HepG2 (cell line): Measurements from ENCODE around the gene FGF19. TPM values are rescaled to one million over a fixed set of nuclear protein-coding genes. Genes with fewer than 3 reads are reported as not detected.

ENCODE experiments used
- CC2D1A ChIP-seq: sonication (generic); formaldehyde crosslinking; IDR thresholded peaks from 2 replicates; pipeline ENCODE4 v1.8.1; 2023; ENCODE audit warnings: mild to moderate bottlenecking, missing genetic modification reagents
- ELF4 ChIP-seq: sonication (generic); formaldehyde crosslinking; IDR thresholded peaks from 2 replicates; pipeline ENCODE4 v1.5.0; 2020; ENCODE audit warnings: missing genetic modification reagents, mild to moderate bottlenecking, moderate library complexity, borderline replicate concordance
- FOXP1 ChIP-seq, 2 experiments: fragments of 450-650 bp in 1 of 2; IDR thresholded peaks; 2 replicates each; pipeline ENCODE4 v1.6.1; 2017 to 2018; ENCODE audit warnings: antibody characterized with exemption in 1 of 2
- GFI1 ChIP-seq: sonication (generic); formaldehyde crosslinking; IDR thresholded peaks from 2 replicates; pipeline ENCODE4 v1.5.0; 2020; ENCODE audit warnings: missing genetic modification reagents, mild to moderate bottlenecking, borderline replicate concordance
- HOXA3 ChIP-seq: sonication (generic); formaldehyde crosslinking; IDR thresholded peaks from 2 replicates; pipeline ENCODE4 v1.5.0; 2020; ENCODE audit warnings: missing genetic modification reagents
- KDM4B ChIP-seq: sonication (generic); formaldehyde crosslinking; IDR thresholded peaks from 2 replicates; pipeline ENCODE4 v1.4.0; 2020; ENCODE audit warnings: missing genetic modification reagents
- PAWR ChIP-seq: sonication (generic); formaldehyde crosslinking; IDR thresholded peaks from 2 replicates; pipeline ENCODE4 v1.4.0; 2020; ENCODE audit warnings: missing genetic modification reagents, mild to moderate bottlenecking, borderline replicate concordance
- RCOR2 ChIP-seq: IDR thresholded peaks from 2 replicates; pipeline ENCODE4 v1.6.1; 2016; ENCODE audit warnings: missing biosample characterization, missing genetic modification reagents
- RFXANK ChIP-seq: IDR thresholded peaks from 2 replicates; pipeline ENCODE4 v1.6.1; 2016
- RXRA ChIP-seq: sonication (generic); formaldehyde crosslinking; IDR thresholded peaks from 2 replicates; pipeline ENCODE4 v1.5.1; 2020; ENCODE audit warnings: missing genetic modification reagents
- SMYD3 ChIP-seq: sonication (generic); formaldehyde crosslinking; IDR thresholded peaks from 2 replicates; pipeline ENCODE4 v1.8.1; 2023; ENCODE audit warnings: mild to moderate bottlenecking, missing genetic modification reagents
- SSRP1 ChIP-seq: IDR thresholded peaks from 2 replicates; pipeline ENCODE4 v1.6.1; 2016; ENCODE audit warnings: control low read depth
- TRAFD1 ChIP-seq: sonication (generic); formaldehyde crosslinking; IDR thresholded peaks from 2 replicates; pipeline ENCODE4 v1.5.1; 2020; ENCODE audit warnings: missing genetic modification reagents, mild to moderate bottlenecking, borderline replicate concordance
- ZFP36L2 ChIP-seq: sonication (generic); formaldehyde crosslinking; IDR thresholded peaks from 2 replicates; pipeline ENCODE4 v1.4.0; 2020; ENCODE audit warnings: missing genetic modification reagents
- ZFP90 ChIP-seq: sonication (generic); formaldehyde crosslinking; IDR thresholded peaks from 2 replicates; pipeline ENCODE4 v1.8.0; 2022; ENCODE audit warnings: missing genetic modification reagents, mild to moderate bottlenecking, inconsistent platforms, borderline replicate concordance
- ZMYM3 ChIP-seq: sonication (generic); formaldehyde crosslinking; IDR thresholded peaks from 2 replicates; pipeline ENCODE4 v1.5.1; 2020; ENCODE audit warnings: mild to moderate bottlenecking, missing genetic modification reagents
- ZNF121 ChIP-seq: sonication (generic); formaldehyde crosslinking; IDR thresholded peaks from 2 replicates; pipeline ENCODE4 v1.5.0; 2020; ENCODE audit warnings: mild to moderate bottlenecking, missing genetic modification reagents
- ZNF414 ChIP-seq: sonication (generic); formaldehyde crosslinking; IDR thresholded peaks from 2 replicates; pipeline ENCODE4 v1.5.0; 2020; ENCODE audit warnings: missing genetic modification reagents
- ZNF446 ChIP-seq: sonication (generic); formaldehyde crosslinking; IDR thresholded peaks from 2 replicates; pipeline ENCODE4 v1.5.0; 2020; ENCODE audit warnings: mild to moderate bottlenecking, missing genetic modification reagents
- ZNF451 ChIP-seq: sonication (generic); formaldehyde crosslinking; IDR thresholded peaks from 2 replicates; pipeline ENCODE4 v1.5.0; 2020; ENCODE audit warnings: mild to moderate bottlenecking, missing genetic modification reagents
- ZNF484 ChIP-seq: sonication (generic); formaldehyde crosslinking; IDR thresholded peaks from 2 replicates; pipeline ENCODE4 v1.5.1; 2020; ENCODE audit warnings: mild to moderate bottlenecking, low read depth, missing genetic modification reagents, borderline replicate concordance
- ZNF547 ChIP-seq: sonication (generic); formaldehyde crosslinking; IDR thresholded peaks from 2 replicates; pipeline ENCODE4 v1.5.1; 2020; ENCODE audit warnings: mild to moderate bottlenecking, missing genetic modification reagents
- ZNF556 ChIP-seq: sonication (generic); formaldehyde crosslinking; IDR thresholded peaks from 2 replicates; pipeline ENCODE4 v1.4.0; 2020; ENCODE audit warnings: mild to moderate bottlenecking, missing genetic modification reagents, borderline replicate concordance
- ZNF570 ChIP-seq: sonication (generic); formaldehyde crosslinking; IDR thresholded peaks from 2 replicates; pipeline ENCODE4 v1.4.0; 2020; ENCODE audit warnings: mild to moderate bottlenecking, missing genetic modification reagents, borderline replicate concordance
- ZNF768 ChIP-seq: sonication (generic); formaldehyde crosslinking; IDR thresholded peaks from 2 replicates; pipeline ENCODE4 v1.4.0; 2020; ENCODE audit warnings: missing genetic modification reagents
- ZNF788 ChIP-seq: sonication (generic); formaldehyde crosslinking; IDR thresholded peaks from 2 replicates; pipeline ENCODE4 v1.5.0; 2020; ENCODE audit warnings: mild to moderate bottlenecking, missing genetic modification reagents, borderline replicate concordance
- polyA plus RNA-seq, 8 experiments: library from polyadenylated mRNA; depleted of rRNA in 3 of 8; stranded (reverse) in 7 of 8; unstranded in 1 of 8; fragments of >200 nt; fragmentation: Illumina TruSeq in 4 of 8; extraction: Trizol in 4 of 8; gene quantifications; 2 replicates each; pipeline versions ENCODE4 v1.2.1 to v1.2.3, GENCODE V29; 2011 to 2016; ENCODE audit warnings: low read depth in 4 of 8, missing spikeins in 1 of 8, mixed read lengths in 1 of 8; ENCODE audit not compliant: insufficient read depth in 1 of 8
- total RNA-seq, 5 experiments: library from RNA; depleted of rRNA; stranded (reverse); fragments of >200 nt; fragmentation: Illumina TruSeq; extraction: Trizol; gene quantifications; 2 replicates each; pipeline ENCODE4 v1.2.3, GENCODE V29; 2016; ENCODE audit warnings: low read depth in 1 of 5
- TF ChIP-seq, protein P1 (sequence below): sonication (generic); formaldehyde crosslinking; IDR thresholded peaks from 2 replicates; pipeline ENCODE4 v1.4.0; 2020; ENCODE audit warnings: missing genetic modification reagents
- TF ChIP-seq, protein P2 (sequence below): sonication (generic); formaldehyde crosslinking; IDR thresholded peaks from 2 replicates; pipeline ENCODE4 v1.8.0; 2022; ENCODE audit warnings: mild to moderate bottlenecking, missing genetic modification reagents

The FGF19 gene
- total and polyA plus RNA-seq, 2 of the 13 experiments (the other 11 are each of a cell fraction or from before 2014, with no cell fraction given), result 0.07 TPM; not detected in 1

GRCh38 chr11:69683764-69684333 lies 20.0 kb downstream of the FGF19 start (continued):
- TF ChIP-seq KDM4B (CRISPR knock-in tag) (no peak), ZNF484 (CRISPR knock-in tag) (no peak), RFXANK (CRISPR knock-in tag) (no peak), CC2D1A (no peak), ZNF414 (CRISPR knock-in tag) (no peak), TRAFD1 (CRISPR knock-in tag) (no peak), ZFP90 (CRISPR knock-in tag) (no peak), RCOR2 (CRISPR knock-in tag) (0 out of 2 replicates have a peak, but pooled peaks have one; percentile 22), SMYD3 (CRISPR knock-in tag) (no peak), ZNF788 (CRISPR knock-in tag) (peak; percentile 50; the same call in 1 of the 2 replicates), PAWR (CRISPR knock-in tag) (no peak), ZNF556 (CRISPR knock-in tag) (no peak; the same call in 1 of the 2 replicates), ELF4 (CRISPR knock-in tag) (no peak), ZMYM3 (CRISPR knock-in tag) (peak; percentile 93), HOXA3 (CRISPR knock-in tag) (no peak), ZNF451 (0 out of 2 replicates have a peak, but pooled peaks have one; percentile 40), GFI1 (CRISPR knock-in tag) (no peak), ZNF547 (CRISPR knock-in tag) (no peak), RXRA (CRISPR knock-in tag) (peak; percentile 67), ZNF446 (CRISPR knock-in tag) (no peak), ZFP36L2 (CRISPR knock-in tag) (no peak), ZNF121 (CRISPR knock-in tag) (no peak), SSRP1 (CRISPR knock-in tag) (no peak), ZNF768 (no peak), ZNF570 (no peak), FOXP1 (IDR thresholded peaks at IDR 0.05) (no peak), FOXP1 (CRISPR knock-in tag; IDR thresholded peaks at IDR 0.05) (0 out of 2 replicates have a peak, but pooled peaks have one; percentile 14)
- TF ChIP-seq, protein P1, sequence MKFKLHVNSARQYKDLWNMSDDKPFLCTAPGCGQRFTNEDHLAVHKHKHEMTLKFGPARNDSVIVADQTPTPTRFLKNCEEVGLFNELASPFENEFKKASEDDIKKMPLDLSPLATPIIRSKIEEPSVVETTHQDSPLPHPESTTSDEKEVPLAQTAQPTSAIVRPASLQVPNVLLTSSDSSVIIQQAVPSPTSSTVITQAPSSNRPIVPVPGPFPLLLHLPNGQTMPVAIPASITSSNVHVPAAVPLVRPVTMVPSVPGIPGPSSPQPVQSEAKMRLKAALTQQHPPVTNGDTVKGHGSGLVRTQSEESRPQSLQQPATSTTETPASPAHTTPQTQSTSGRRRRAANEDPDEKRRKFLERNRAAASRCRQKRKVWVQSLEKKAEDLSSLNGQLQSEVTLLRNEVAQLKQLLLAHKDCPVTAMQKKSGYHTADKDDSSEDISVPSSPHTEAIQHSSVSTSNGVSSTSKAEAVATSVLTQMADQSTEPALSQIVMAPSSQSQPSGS, result 0 out of 2 replicates have a peak, but pooled peaks have one; percentile 20
- TF ChIP-seq, protein P2, sequence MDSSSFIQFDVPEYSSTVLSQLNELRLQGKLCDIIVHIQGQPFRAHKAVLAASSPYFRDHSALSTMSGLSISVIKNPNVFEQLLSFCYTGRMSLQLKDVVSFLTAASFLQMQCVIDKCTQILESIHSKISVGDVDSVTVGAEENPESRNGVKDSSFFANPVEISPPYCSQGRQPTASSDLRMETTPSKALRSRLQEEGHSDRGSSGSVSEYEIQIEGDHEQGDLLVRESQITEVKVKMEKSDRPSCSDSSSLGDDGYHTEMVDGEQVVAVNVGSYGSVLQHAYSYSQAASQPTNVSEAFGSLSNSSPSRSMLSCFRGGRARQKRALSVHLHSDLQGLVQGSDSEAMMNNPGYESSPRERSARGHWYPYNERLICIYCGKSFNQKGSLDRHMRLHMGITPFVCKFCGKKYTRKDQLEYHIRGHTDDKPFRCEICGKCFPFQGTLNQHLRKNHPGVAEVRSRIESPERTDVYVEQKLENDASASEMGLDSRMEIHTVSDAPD (CRISPR knock-in tag), result peak; percentile 96
